Measurements from ENCODE around the gene GMPR2. TPM values are rescaled to one million over a fixed set of nuclear protein-coding genes. Genes with fewer than 3 reads are reported as not detected.

Gene GMPR2
- total RNA-seq, 6 donors from 2014 or later, result 26.2 to 76.9 (median 47.2) TPM

GRCh38 chr14:24204163-24205146 is 28.3 kb upstream of the GMPR2 start:
- no peak for TF ChIP-seq POLR2AphosphoS5 (IDR thresholded peaks at IDR 0.05)
- ATAC-seq (ENCODE audit: low FRiP score in 2 of 2), result no peak
- DNase-seq, result no peak
- Histone ChIP-seq H3K27me3 (no peaks in the 10 kb centered on the region), H3K4me3 (no peak overlapping the region), H3K9me3 (no peaks in the 10 kb centered on the region), H3K4me1 (no peaks in the 10 kb centered on the region), H3K27ac (no peak overlapping the region), H3K36me3 (peaks cover 12 to 63% (median 38%) of the 10 kb centered on the region in 4 donors)
- 95 to 97% methylated on average over 7 of the region's 7 CpGs for WGBS, 2 donors

DNA sequence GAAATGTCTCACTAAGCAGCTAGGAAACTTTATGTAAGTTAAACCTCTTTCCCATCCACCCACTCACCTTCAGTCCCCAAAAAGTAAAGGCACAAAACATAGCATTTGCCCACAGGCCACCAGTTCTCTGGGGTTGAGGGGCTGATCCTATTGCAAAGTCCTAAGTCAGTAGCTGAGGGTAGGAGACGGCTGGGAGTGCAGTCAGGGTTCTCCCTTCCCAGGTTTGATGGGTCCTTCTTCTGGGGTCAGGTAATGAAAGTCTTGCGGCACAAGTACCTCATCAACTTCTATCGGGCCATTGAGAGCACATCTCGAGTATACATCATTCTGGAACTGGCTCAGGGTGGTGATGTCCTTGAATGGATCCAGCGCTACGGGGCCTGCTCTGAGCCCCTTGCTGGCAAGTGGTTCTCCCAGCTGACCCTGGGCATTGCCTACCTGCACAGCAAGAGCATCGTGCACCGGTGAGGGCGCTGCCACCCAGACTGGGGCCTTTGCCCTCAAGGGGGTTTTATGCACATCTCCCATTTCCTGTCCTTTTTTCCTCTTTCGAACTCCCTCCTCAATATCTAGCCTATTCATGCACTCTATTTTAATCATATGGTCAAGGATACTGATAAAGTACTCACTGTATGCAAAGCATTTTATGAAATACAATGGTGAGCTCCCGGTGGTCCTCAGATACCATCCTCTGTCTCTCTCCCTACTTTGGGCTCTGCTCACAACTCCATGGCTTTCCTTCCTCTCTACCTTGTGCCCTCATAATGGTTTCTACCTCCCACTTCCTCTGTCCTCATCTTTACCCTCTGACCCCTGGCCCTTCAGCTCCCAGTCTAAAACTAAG is 26.2 kb upstream of the GMPR2 start:
- WGBS, 2 donors, result 95 to 97% methylated on average over 9 to 11 of the region's 11 CpGs
- Histone ChIP-seq H3K9me3 (no peaks in the 10 kb centered on the region), H3K4me3 (no peak overlapping the region), H3K4me1 (peaks cover 0 to 8% (median 2%) of the 10 kb centered on the region in 4 donors), H3K36me3 (peaks cover 18 to 75% (median 56%) of the 10 kb centered on the region in 4 donors), H3K27me3 (no peaks in the 10 kb centered on the region), H3K27ac (no peak overlapping the region)
- ATAC-seq (ENCODE audit: low FRiP score in 2 of 2) (no peak), DNase-seq (no peak)
- TF ChIP-seq POLR2AphosphoS5 (IDR thresholded peaks at IDR 0.05) (no peak), EP300 (IDR thresholded peaks at IDR 0.05) (no peak), POLR2A (IDR thresholded peaks at IDR 0.05) (no peak)
- TF ChIP-seq, protein P1, sequence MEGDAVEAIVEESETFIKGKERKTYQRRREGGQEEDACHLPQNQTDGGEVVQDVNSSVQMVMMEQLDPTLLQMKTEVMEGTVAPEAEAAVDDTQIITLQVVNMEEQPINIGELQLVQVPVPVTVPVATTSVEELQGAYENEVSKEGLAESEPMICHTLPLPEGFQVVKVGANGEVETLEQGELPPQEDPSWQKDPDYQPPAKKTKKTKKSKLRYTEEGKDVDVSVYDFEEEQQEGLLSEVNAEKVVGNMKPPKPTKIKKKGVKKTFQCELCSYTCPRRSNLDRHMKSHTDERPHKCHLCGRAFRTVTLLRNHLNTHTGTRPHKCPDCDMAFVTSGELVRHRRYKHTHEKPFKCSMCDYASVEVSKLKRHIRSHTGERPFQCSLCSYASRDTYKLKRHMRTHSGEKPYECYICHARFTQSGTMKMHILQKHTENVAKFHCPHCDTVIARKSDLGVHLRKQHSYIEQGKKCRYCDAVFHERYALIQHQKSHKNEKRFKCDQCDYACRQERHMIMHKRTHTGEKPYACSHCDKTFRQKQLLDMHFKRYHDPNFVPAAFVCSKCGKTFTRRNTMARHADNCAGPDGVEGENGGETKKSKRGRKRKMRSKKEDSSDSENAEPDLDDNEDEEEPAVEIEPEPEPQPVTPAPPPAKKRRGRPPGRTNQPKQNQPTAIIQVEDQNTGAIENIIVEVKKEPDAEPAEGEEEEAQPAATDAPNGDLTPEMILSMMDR (IDR thresholded peaks at IDR 0.05), result no peak

DNA sequence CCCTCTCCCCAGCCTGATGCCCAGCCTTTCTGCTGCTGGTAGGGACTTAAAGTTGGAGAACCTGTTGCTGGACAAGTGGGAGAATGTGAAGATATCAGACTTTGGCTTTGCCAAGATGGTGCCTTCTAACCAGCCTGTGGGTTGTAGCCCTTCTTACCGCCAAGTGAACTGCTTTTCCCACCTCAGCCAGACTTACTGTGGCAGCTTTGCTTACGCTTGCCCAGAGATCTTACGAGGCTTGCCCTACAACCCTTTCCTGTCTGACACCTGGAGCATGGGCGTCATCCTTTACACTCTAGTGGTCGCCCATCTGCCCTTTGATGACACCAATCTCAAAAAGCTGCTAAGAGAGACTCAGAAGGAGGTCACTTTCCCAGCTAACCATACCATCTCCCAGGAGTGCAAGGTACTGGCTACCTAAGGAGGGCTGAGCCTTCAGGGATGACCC is 25.6 kb upstream of the GMPR2 start:
- Histone ChIP-seq H3K27me3 (no peaks in the 10 kb centered on the region), H3K27ac (no peak overlapping the region), H3K4me3 (no peak overlapping the region), H3K36me3 (peaks cover 18 to 72% (median 55%) of the 10 kb centered on the region in 4 donors), H3K9me3 (no peaks in the 10 kb centered on the region), H3K4me1 (peaks cover 0 to 14% (median 3%) of the 10 kb centered on the region in 4 donors)
- no peak for ATAC-seq (ENCODE audit: low FRiP score in 2 of 2)
- 90 to 92% methylated on average over 5 of the region's 5 CpGs for WGBS, 2 donors
- TF ChIP-seq POLR2A (IDR thresholded peaks at IDR 0.05), result no peak
- TF ChIP-seq, protein P1 (IDR thresholded peaks at IDR 0.05), result no peak
- no peak for TF ChIP-seq EP300 (IDR thresholded peaks at IDR 0.05)
- no peak for TF ChIP-seq POLR2AphosphoS5 (IDR thresholded peaks at IDR 0.05)
- DNase-seq, result no peak

- peaks cover 18 to 69% (median 54%) of the 10 kb centered on the region in 4 donors for H3K36me3 ChIP-seq
- H3K4me3 ChIP-seq, result no peak overlapping the region
- no peaks in the 10 kb centered on the region for H3K9me3 ChIP-seq
- H3K4me1 ChIP-seq, result peaks cover 0 to 19% (median 5%) of the 10 kb centered on the region in 4 donors
- DNase-seq (no peak), ATAC-seq (ENCODE audit: low FRiP score in 2 of 2) (no peak)
- H3K27ac ChIP-seq, result no peak overlapping the region
- WGBS, 2 donors, result 95 to 100% methylated on average over 2 of the region's 2 CpGs
- TF ChIP-seq POLR2AphosphoS5 (IDR thresholded peaks at IDR 0.05) (no peak), EP300 (IDR thresholded peaks at IDR 0.05) (no peak), POLR2A (IDR thresholded peaks at IDR 0.05) (no peak)
- TF ChIP-seq, protein P1 (IDR thresholded peaks at IDR 0.05), result no peak
- no peaks in the 10 kb centered on the region for H3K27me3 ChIP-seq
Measured at GRCh38 chr14:24207625-24208024, 25.1 kb upstream of the GMPR2 start.

DNA sequence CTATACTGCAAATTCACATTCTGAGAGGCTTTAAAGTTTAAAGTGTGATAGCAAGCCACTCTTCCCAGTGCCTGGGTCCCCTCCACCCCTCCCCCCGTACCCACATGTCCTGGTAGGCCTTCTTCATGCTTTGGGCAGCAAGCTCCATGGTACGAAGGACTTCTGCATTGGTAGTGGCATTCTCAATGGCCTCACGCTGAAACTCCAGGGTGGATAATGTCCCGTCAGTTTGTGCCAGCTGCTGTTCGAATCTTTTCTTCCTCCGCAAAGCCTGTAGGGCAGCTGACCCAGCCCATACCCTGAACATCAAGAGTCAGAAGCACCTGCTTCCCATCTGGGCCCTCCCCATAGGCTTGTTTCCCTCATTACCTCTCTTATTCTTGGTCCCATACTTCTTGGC is 21.4 kb upstream of the GMPR2 start:
- peaks cover 14 to 52% (median 45%) of the 10 kb centered on the region in 4 donors for H3K36me3 ChIP-seq
- no peak for DNase-seq

More for the DNA sequence above, 21.4 kb upstream of the GMPR2 start:
- no peak for TF ChIP-seq POLR2A (IDR thresholded peaks at IDR 0.05)
- Histone ChIP-seq H3K9me3 (no peaks in the 10 kb centered on the region), H3K27ac (no peak overlapping the region), H3K4me3 (no peak overlapping the region), H3K27me3 (no peaks in the 10 kb centered on the region), H3K4me1 (peaks cover 18 to 45% (median 26%) of the 10 kb centered on the region in 4 donors)
- ATAC-seq (ENCODE audit: low FRiP score in 2 of 2), result no peak
- WGBS, 2 donors, result 93 to 100% methylated on average over 6 of the region's 6 CpGs

Data from upper lobe of left lung (tissue), 6 donors.